Heart left ventricle (tissue), 13 donors: ENCODE data around the gene APPL2.

ENCODE experiments used
- POLR2A ChIP-seq, 2 donors: fragments of 450-650 bp; IDR thresholded peaks; one replicate each; pipeline ENCODE4 v1.6.1; 2017; ENCODE audit warnings: antibody characterized with exemption in 2 of 2, mild to moderate bottlenecking in 2 of 2, moderate library complexity in 2 of 2
- TF ChIP-seq, protein P1 (sequence below), 12 donors: fragments of 200-600 bp; sonication (generic) in 4 of 12; IDR thresholded peaks; one replicate each; pipeline versions ENCODE4 v1.5.0 to v1.8.0; 2018 to 2022; ENCODE audit warnings: antibody characterized with exemption in 12 of 12, mild to moderate bottlenecking in 5 of 12
- donor health status: ischemic (EF 13 %, LVEDD 7.1; RV severe dilation, severe dysfunction).
- donor health status: DM: no; HTN: yes; CAD: no.
- donor health status: DM: no; HTN: no; CAD: no.
- donor health status: ischemic (EF 25% LVEDD 6.9; RV normal size, moderate dysfunction).
- donor health status: ischemic (EF 25% LVEDD 5.7; RV mildly dilated, moderate dysfunction).
- donor health status: ischemic (EF 35%, LVEDD 5.7; RV mildly dilated, moderate dysfunction).
- donor health status: nonischemic (EF 11% LVEDD 7.7; RV severe dilation, severe dysfunction).
- donor health status: DM: yes; HTN: yes; CAD: no.
- donor health status: PGD.
- donor health status: ischemic (EF 29% LVEDD 5.4; RV normal size, mild dysfunction).
- donor health status: nonischemic (EF 23%, LVEDD 6.1; RV moderate dilation, normal function).

DNA sequence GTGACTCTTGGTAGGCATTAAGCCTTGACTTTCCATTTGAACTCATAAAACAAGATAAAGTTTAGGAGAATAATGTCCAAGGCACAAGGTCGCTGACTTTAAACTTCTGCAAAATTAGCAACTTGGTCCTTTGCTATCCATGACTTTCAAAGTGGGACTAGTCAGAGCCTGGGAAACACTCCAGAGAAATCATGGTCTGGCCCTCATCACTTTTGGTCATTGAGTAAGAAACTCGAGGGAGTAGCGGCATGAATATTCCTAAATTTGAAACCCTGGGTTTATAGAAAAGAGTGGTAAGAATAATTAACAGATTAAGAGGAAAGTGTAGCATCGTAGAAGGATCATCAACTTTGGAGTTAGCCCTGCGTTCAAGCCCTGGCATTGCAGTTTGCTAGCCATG, 16.9 kb upstream of the APPL2 start:
- TF ChIP-seq, protein P1, sequence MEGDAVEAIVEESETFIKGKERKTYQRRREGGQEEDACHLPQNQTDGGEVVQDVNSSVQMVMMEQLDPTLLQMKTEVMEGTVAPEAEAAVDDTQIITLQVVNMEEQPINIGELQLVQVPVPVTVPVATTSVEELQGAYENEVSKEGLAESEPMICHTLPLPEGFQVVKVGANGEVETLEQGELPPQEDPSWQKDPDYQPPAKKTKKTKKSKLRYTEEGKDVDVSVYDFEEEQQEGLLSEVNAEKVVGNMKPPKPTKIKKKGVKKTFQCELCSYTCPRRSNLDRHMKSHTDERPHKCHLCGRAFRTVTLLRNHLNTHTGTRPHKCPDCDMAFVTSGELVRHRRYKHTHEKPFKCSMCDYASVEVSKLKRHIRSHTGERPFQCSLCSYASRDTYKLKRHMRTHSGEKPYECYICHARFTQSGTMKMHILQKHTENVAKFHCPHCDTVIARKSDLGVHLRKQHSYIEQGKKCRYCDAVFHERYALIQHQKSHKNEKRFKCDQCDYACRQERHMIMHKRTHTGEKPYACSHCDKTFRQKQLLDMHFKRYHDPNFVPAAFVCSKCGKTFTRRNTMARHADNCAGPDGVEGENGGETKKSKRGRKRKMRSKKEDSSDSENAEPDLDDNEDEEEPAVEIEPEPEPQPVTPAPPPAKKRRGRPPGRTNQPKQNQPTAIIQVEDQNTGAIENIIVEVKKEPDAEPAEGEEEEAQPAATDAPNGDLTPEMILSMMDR (IDR thresholded peaks at IDR 0.05) = no peak
- no peak for TF ChIP-seq POLR2A (IDR thresholded peaks at IDR 0.05)
